Activated CD4-positive, alpha-beta T cell treated with anti-CD3 and anti-CD28 coated beads for 48 hours (primary cell): Measurements from ENCODE around the gene CZIB.
A peak's percentile ranks its signal among the peaks of the same experiment; 100 is the strongest.

ENCODE experiments used
- DNase-seq: peaks from one replicate; pipeline ENCODE4 v3.0.0-alpha.2; 2020

CZIB gene

DNA sequence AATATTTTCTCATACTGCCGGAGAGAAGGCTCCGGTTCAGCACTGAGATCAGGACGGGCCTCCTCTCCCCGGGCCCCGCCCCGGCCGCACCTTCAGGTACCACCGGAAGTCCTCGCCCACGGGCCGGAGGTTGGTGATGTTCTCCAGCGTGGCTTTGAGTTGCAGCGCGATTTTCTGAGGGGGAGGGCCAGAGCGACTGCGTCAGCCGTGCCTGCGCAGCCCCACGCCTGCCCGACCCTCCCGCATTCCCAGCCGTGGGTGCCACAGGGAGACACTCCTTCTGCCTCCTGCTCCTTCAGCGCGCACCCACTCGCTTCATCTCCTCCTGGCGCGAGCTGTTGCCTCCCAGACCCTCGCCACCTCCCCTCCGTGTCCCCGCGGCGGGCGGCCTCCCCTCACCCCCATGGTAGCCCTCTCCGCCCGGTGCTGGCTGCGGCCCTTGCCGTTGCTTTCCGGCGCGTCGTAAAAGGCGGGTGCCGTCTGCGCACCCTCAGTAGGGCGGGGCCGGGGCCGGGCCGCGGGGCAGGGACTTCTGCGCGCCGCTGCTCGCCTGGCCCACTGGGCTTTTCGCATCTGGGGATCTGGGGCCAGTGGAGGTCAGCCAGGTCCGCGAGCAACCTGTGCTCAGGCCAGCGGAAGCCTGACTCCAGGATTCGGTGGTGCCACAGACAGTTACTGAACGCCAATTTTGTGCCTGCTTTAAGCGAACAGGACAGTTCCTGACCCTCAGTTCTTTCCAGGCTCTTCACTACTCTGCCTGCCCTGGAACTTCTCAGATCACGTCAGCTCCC, at the start of gene CZIB:
Gene CZIB, minus strand, starts transcription at position 464 of the 791 bp plus-strand sequence. Its CDS starts 59 bp downstream, at position 405.
- DNase-seq, result peak; percentile 98

DNA sequence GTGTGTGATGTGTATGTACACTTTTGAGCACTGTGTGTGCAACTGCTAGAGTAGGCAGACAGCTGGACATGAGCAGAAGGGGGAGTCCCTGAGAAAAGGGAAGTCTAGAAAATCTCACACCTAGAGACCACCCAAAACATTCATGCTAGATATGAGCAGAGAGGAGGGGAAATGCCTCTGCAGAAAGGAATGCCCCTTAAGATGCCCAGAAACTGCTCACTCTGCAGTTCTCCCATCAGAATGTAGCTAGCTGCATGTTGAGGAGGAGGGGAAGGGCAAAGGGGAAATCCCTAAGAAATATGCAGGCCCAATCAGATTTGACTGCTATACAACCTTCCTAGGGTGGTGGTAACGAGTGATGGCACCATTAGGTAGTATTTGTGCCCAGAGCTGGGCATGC, 49.7 kb upstream of the CZIB start:
- no peak for DNase-seq

DNA sequence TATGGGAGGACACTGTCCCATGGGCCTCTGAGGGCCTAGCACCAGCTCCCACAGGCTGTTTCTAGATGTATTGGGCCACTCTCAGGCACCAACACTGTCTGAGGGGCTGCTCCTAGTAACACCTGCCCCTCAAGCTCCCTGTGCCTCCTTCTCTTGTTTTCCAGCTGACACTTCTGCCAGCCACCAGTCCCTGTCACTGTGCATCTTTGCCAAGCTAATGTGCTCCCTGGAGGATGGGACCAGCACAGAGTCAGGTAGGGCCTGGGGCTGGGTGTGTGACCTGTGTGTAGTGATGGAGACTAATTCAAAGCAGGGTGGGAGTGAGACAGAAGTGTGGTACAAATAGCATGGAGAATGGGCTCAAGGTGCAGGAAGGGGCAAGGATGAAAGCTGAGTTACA, 47.3 kb upstream of the CZIB start:
- DNase-seq, result no peak

DNA sequence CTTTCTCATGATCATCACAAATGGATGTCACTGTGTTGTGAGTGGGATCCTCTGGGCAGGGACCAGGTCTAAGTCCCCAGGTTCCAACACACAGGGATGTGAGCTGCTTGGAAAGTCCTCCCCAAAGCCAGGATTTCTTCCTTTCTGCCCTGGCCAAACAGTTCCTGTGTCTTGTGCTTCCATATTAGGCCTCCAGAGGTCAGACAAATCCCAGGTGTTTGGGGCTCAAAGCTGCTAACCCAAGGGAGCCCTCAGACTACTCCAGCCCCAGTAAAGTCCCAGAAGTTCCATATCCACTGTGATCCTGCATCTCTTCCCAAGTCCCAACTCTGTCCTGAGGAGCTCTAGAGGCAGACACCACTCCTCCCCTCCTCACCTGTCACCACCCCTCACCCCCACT, 45.6 kb upstream of the CZIB start:
- DNase-seq, result no peak

DNA sequence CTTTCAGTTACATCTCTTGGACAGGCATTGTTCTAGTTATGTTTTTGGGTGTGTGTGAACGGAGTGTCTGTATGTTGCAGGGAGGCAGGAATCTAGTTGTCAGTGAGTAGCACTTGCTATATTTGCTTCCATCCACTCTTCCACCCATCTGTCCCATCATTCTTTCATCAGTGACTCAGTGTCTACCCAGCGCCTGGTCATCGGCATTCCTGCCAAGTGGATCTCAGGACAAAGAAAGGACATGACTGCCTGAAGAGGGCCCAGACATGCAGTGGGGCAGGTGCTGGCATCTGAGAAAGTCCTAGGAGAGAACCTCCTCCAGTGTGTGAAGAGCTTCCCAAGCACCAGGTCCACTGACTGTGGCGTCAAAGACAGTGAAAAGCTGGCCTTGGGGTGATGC, 45.1 kb upstream of the CZIB start:
- DNase-seq, result no peak

DNA sequence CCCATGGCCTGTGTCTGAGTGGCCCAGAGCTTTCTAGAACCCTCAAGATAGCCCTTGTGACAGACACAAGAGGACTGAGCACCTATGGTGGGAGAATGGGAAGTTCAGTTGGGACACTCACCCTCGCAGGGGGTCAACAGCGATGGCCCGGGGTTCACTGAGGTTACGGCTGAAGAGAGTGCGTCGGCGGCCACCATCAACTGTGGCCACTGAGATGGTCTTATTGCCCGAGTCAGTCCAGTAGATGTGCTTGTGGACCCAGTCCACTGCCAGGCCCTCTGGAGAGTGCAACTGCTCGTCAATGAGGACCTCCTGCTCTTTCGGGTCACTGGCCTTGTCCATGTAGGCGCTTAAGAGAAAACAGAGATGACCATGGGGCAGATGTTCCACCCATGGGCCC, 43.6 kb upstream of the CZIB start:
- DNase-seq, result no peak

DNA sequence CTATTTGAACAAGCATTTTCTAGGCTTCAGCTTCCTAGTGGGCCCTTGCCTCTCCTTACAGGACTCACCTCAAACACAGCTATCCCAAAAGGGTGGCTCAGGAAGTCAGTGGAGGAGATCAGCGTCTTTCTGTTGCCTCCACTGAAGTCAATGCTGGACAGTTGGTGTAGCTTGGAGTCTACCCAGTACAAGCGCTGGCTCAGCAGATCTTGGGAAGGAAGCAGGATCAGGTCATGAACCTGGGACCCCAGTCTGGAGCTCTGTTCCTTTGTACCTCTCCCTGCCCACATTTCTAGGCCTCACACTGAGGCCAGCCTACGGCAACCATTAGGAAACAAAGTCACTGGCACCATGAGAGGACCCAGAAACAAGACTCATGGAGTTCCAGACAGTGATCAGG, 41.6 kb upstream of the CZIB start:
- no peak for DNase-seq

DNA sequence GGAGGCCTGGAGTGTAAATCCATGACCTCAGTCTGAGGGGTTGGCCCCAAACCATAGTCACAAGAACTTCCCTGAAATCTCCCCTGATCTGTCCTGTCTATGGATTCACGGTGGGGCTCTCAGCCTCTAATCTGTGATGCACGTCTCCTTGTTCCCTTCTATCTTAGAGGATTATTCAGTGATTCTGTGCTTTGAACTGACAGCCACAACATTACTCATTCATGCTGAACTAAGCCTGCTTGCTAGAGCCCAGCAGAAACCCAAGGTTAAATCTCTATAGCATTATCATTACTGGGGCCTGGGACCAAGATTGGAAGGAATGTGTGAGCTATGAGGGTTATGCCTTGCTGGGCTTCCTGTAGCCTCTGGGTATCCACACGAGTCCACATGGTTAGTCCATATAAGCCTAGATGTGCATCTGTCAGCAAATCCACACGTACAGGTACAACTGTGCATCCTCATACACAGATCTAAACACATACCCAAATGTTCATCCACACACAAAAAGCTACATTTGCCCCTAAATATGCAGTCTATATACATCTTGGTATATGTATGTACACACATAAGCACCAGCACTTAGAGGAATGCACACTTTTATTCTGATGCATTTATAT, 40.3 kb upstream of the CZIB start:
- DNase-seq, result no peak

DNA sequence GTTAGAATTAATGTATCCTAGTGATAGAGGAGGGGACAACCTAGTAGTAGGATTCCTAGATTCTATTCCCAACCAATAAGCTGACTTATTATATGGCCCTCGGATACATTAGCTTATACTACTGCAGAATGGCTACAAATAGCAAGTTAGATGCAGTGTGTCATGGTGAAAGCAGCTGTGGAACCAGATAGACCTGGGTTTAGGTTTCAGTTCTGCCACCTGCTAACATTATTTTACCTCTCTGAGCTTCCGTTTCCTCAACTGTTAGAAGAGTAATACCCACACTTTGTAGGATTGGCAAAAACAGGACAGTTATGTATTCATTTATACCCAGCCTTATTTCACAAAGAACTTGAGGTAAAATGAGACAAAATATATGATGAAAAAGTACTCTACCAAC, 39.5 kb upstream of the CZIB start:
- DNase-seq, result no peak

DNA sequence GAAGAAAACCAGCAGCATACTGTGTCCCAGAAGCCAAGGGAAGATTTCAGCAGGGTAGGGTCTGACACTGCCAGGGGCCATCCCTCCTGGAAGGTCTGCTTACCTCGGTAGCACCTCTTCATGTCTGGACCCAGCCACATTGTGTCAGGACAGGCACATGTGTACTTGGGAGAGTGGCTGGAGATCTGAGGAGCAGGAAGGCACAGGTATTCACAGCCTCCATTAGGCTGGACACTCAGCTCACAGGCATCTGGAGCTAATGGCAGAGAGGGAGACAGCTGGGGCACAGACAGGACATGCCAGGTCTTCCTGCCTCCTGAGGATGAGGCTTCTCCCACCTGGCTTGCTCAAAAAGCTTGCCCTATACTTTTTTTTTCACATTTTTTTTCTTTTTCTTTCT, 37.8 kb upstream of the CZIB start:
- DNase-seq, result no peak

DNA sequence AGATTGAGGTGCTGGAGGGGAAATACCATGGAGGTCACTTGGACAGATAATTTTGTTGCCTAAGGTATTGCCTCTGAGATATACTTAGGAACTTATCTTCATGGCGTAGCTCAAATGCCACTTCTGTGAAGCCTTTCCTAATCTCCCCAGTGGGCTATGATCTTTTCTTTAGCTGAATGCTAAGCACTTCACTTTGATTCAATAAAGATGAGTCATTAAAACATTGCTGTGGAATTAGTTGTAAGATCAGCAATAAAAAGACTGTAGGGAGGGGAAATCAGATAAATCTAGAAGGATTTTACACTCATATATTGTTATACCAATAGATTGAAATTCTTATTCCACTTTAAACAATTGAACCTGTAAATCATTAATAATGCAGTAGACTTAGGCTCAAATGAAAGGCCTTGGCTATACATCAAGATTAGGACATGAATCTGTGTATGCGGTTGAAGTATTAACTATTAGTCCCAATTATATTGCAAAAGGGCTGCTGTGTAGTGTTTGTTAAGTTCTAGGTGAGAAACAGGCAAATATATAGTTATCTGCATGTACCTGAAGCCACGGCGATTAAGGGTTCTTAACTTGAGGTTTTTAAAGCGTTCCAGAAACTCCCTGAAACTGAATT, 37.1 kb upstream of the CZIB start:
- DNase-seq, result no peak

DNA sequence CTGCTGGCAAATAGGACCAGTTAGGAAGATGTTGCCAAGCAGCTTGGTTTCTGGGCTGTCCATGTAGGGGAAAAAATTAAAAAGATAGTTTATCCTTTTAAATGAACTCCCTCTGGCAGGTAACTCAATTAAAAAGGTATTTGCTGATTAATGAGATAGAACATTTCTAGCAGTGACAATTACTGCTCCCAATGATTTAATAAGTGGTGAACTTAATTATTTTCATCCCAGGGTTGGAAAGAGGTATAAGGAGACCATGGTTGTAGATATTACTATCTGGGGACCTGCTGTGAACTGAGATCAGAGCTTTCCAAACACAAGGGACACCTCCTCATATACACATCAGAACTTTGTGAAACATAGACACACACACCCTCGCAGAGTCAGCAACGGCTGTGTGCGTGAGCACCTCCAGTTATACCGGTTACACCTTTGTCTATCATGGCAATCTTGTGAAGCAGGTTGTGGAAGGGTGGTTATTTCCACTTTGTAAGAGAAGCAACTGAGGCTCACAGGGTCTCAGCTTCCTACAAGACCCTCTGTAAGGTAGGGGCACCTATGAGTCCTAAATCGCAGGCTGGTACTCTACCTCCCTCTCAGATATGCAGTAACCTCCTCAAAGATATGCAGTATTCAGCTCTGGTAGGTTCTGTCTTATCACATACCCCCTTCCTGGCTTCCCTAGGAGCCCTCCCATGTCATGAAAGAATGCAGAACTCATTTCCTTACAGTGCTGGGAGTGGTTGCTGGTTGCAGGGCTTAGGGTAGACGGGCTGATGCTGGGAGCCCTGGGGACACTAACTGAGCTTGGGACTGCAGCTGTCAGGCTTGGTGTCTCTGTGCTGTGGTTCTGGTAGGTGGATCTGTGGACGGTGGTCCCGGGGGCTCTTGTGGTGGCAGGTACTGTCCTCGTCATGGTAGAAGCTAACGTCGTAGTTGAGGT, 36.3 kb upstream of the CZIB start:
- DNase-seq, result no peak

DNA sequence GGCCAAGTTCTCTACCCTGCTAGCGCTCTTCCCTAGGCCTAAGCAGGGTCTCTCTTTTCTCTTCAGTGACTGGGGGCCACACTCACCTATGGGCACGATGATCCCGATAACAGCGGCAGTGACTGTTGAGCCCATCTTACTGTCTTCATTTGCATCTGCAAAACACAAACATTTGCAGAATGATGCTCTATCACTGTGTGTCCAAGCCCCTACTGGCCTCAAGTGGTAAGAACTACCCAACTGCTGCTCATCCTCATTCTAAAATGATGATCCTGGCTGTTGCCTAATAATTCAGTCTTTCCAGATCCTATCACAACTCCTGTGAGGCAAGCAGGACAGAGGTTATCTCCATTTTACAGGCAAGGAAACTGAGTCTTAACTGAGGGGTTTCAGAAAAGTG, 34.6 kb upstream of the CZIB start:
- no peak for DNase-seq

DNA sequence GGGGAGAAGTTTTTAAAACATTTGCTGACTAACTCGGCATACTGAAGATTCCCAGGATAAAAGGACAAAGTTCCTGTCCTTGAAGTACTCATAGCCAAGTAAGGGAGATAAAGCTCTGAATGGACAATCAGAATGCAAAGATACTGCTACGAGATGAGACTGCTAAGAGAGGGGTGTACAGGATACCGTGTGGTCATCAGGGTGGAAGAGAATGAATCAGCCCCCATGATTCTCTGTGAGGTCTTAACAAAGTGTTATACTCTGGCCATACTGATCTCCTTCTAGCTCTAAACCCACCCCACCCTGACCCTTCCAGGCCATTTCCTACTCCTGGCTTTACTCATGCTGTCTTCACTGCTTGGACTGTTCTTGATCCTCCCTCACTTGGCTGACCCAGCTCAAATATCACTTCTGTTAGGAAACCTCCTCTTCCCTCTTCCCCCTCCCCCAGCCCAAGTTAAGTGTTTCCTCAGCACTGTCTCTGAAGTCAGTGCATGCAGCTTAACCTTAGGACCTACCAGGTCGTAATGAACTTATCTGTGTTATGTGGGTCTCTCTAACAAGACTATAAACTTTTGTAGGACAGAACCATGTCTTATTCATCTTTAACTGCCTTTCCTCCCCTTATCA, 33.7 kb upstream of the CZIB start:
- no peak for DNase-seq

DNA sequence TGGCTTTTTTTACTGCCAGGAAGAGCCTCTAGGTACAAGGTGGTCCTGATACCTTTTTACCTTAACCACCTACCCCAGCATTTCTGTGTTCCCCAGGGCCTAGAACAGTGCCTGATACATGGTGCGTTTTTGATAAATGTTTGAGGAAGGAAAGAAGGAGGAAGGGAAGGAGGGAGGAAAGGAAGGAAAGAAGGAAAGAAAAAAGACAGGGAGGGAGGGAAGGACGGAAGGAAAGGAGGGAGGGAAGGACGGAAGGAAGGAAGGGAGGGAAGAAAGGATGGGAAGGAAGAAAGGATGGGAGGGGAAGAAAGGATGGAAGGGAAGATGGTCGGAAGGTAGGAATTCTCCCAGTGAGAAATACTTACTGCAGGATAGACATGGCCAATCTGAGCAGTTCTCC, 29.9 kb upstream of the CZIB start:
- no peak for DNase-seq

DNA sequence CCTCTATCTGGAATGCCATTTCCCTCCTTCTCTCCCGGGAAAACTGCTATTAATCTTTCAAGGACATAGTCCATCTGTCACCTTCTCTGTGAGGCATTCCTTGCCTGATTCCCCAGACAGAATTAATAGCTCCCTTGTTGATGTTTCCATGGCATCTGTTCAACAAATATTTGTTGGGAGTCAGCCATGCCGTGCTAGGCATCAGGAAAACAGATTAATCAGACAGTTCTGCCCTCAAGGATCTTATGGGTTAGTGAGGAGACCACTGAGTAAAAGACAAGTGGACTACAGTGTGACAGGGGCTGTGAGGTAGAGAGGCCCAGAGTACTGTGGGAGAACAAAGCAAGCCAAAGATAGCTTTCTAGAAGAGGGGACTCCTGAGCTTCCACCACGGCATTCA, 29.3 kb upstream of the CZIB start:
- DNase-seq, result no peak

DNA sequence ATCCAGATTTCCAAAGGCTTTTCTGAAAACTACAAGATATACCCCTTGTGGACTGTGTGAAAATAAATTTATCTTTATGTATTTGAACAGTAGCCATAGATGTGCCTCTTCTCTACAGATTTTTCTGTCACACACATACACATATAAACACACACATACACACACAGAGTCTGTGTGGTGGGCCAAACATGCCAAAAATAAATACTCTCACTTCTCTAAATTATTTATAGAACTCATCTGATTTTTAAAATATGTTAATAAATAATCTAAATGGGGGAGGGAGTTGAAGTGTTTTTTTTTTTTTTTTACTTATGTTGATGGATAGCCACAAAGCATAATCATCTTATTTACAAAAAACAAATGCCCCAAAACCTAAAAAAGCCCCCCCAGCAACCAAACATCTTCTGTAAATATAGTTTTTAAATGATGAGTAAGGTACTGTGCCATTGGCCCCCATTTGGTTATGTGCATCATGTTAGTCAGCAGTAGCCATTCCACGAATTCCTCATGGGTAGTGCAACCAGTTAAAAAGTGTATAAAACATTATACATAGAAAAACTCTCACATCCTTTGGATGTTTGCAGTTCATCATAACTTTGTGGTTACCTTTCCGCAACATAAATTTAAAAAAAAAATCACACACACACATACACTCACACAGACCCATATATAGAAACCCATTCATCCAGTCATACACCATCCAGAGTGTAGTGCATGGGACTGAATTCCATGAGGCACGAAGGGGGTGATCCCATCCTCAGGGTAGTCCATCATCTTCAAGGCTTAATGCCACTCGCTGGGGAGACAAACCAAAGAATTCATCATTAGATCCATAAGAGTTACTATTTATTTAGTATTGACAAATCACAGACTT, 26.1 kb upstream of the CZIB start:
- DNase-seq, result no peak

DNA sequence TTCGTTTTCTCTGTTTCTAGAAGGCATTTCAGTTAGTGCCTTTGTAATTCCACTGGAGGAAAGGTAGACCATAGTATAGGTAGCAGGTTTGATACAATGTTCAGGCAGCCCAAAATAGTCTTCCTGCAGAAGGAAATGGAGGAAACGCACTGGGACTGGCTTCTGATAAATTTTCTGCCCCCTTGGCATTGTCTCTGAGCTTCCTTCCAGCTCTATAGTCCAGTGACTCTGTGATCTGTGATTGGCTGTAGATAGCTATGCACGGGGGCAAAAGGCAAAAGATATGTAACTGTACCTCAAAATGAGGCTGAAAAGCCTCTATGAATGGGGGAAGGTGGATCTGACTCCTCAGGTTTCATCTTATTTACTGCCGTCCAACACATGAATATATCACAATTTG, 23.7 kb upstream of the CZIB start:
- no peak for DNase-seq

DNA sequence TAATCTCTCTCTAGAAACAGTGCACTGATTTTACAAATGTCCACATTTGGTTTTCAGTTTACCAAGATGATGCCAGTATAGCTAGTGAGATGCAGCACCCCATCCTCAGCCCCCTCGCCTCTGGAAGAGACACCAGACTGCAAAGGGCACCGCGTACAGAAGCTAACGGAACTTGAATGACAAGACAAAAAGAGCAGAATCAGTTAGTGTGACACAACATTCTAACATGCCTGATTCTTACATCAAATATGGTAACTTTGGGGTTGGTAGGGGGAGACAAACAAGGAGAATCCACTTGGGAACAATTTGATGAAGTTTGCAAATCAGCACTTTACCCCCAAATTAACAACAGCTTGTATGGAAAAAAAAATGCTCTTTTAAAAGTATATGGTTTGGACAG, 21.9 kb upstream of the CZIB start:
- no peak for DNase-seq

DNA sequence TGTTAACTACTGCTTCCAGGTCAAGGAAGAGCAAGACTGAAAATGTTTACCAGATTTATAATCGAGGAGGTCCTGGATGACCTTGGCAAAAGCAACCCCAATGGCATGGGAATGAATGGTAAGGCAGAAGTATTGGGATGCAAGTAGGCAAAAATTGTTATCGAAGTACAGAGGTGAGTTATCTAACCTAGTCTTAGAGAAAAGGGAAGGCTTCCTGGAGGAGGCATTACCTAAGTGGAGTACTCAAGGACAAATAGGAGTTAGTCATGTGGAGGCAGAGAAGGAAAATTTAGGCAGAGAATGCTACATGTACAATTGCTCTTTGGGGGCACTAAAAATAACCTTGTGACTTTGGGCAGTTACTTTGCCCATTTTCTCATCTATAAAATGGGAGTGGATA, 21.4 kb upstream of the CZIB start:
- DNase-seq, result no peak
